HG03558 (cell line): ENCODE results near the gene PAXX.

Source experiments
- ATAC-seq: cut with Tn5 transposase; IDR thresholded peaks from one replicate; pipeline ENCODE4 v1.9.1; 2021; ENCODE audit warnings: moderate number of reproducible peaks; ENCODE audit not compliant: unreplicated experiment; ENCODE audit errors: extremely low read depth

PAXX gene

GRCh38 chr9:137015540-137015930 is 23.3 kb downstream of the PAXX start:
- ATAC-seq, result no peak

DNA sequence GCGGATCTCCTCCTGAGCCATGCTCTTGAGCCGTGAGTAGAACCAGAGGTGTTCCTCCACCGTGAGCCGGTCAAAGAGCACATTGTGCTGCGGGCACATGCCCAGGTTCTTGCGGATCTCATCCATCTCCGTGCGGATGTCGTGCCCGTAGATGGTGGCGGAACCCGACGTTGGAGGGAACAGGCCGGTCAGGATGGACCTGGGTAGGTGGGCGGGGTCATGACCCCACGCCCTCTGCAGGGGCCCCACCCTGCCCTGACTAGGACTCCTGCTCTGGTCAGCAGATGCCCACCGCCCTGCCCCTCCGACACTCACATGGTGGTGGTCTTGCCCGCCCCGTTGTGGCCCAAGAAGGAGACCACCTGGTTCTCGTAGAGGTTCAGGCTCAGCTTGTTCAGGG is 23.8 kb downstream of the PAXX start:
- no peak for ATAC-seq

- no peak for ATAC-seq
Observed at GRCh38 chr9:137016436-137016835, 24.2 kb downstream of the PAXX start.

- ATAC-seq, result no peak
Observed at GRCh38 chr9:137017071-137017470, 24.8 kb downstream of the PAXX start.

DNA sequence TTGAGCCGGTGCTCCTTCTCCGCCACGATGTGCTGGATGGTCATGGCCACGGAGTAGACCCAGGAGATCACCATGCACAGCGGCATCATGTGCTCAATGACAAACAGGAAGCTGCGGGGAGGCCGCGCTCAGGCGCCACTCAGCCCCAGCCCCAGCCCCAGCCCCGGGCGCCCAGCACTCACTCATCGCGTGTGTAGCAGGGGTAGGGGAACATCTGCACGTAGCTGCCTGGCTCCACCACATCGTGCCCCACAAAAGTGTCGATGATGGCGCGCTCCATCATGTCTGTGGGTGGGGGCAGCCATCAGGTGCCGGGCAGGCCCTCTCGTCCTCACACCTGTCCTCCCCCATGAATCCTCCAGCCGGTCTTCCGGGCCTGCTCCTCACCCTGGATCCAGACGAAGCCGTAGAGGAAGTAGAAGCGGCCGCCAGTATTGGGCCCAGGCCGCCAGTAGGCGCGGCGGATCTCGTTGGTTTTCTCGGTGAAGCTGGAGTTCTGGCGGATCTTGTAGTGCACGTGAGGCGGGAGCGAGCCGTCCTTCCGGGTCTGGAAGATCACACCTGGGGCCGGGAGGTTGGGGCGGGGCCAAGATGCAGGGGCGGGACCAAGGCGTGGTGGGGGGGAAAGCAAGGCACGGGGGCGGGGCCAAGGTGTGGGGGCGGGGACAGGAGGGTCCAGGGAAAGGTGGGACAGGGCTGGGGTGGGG is 25.7 kb downstream of the PAXX start:
- ATAC-seq, result no peak

- no peak for ATAC-seq
Observed at GRCh38 chr9:137018761-137019559, 26.7 kb downstream of the PAXX start.

- ATAC-seq, result no peak
Observed at GRCh38 chr9:137019891-137020683, 27.9 kb downstream of the PAXX start.

DNA sequence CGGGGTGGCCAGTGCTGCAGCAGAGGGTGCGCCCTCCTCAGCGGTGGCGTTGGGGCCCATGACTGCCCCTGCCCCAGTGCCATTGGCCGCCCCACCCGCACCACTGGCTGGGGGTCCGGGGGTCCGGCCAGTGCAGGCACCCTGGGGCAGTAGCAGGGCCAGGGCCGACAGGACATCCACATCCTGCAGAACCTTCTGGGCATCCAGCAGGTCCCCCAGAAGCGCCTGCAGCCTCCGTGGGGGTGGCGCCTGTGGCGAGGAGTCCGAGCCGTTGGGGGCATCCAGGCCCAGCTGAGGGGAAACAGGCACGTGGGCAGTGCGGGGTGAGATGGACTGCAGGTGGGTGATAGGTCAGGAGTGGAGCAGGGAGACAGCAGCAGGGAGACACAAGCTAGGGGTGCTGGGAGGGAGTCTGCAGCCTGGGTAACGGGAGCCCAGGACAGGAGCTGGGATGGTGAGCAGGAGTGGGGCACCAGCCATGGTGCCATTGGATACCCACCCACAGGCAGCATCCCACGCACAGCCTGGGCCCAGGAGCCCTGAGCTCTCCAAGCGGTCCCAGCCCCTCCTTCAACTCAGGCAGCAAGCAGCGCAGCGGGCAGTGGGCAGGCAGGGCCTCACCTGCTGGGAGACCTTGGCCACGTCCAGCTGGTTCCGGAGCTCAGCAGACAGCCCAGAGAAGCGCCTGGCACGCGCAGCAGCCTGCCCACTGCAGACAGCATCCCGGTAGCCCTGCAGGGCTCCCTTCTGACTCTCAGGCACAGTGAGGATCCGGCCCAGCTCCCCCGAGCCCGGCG is 28.7 kb downstream of the PAXX start:
- ATAC-seq, result no peak

DNA sequence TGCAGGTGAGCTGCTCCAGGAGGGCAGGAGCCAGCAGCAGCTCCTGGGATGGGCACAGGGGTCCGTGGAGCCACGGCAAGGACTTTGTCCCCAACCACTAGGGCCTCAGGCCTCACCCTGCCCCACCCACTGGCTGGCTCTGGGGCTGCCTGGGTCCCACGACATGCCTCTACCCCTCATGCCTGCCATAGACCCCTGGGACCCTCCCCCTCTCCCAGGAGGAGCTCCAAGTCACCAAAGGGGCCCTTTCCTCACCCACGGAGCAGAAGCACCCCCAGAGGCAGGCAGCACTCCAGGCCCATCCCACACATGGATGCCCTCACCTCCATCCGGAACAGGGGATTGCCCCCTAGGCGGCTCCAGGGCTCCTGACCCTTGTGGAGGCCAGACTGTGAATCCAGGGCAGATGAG is 29.4 kb downstream of the PAXX start:
- ATAC-seq, result no peak

GRCh38 chr9:137021979-137022661 is 29.9 kb downstream of the PAXX start:
- ATAC-seq, result no peak

- ATAC-seq, result no peak
Observed at GRCh38 chr9:137022662-137023008, 30.4 kb downstream of the PAXX start.

DNA sequence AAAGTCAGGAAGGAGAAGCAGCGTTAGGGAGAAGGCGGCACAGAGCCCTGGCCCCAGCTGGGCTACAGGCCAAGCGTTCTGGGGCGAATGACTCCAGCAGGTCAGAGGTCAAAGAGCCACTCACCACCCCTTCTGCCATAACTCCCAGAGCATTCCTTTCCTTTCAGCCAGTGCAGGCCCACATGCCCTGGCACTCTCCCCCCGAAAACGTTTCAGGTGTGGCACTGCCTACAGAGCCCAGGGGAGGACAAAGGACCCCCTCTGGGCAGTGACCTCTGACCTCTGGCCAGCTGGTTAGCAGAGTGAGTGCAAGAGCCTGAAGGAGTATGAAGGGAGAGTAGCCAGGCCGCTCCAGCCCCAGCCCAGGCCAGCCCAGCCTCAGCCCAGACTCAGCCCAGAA is 30.9 kb downstream of the PAXX start:
- no peak for ATAC-seq

DNA sequence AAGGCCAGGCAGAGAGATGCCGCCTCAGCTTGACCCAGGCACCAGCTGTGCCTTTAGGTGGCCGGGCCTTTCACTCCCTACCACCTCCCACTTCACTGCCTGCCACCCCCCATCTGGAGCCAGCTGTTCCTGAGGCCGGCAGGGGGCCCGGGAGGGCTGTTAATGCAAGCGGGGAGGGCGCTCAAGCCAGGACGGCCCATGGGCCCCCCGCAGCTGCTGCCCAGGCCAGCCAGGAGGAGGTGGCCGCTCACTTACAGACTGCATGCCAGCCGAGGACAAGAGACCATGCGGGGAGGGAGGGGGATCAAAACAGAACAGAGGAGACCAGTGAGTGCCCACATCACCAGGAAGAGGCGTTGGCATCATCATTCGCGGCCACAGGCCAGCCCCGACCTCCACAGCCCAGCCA is 31.4 kb downstream of the PAXX start:
- no peak for ATAC-seq

DNA sequence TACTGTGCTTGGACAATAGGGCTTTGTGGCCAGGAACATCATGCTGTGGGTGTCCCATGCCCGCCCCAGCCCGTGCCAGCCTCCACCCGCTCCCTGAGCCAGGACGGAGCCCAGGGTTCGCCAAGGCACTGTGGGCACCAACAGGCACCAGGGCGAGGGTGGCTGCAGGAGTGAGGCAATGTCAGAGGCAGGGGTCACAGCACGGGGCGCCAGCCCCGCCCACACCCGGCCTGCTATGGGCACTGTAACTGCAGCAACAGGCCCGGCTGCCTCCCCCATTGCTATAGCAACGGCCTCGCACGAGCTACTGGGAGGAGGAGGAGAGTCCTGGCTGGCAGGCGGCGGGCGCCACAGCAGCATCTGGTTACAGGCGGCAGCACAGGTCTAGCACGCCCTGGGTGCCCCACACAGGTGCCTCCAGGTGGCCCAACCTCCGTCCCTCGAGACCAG is 33.3 kb downstream of the PAXX start:
- ATAC-seq, result no peak

GRCh38 chr9:137026384-137026783 is 34.2 kb downstream of the PAXX start:
- ATAC-seq, result no peak

- no peak for ATAC-seq
Observed at GRCh38 chr9:137026828-137027227, 34.6 kb downstream of the PAXX start.

DNA sequence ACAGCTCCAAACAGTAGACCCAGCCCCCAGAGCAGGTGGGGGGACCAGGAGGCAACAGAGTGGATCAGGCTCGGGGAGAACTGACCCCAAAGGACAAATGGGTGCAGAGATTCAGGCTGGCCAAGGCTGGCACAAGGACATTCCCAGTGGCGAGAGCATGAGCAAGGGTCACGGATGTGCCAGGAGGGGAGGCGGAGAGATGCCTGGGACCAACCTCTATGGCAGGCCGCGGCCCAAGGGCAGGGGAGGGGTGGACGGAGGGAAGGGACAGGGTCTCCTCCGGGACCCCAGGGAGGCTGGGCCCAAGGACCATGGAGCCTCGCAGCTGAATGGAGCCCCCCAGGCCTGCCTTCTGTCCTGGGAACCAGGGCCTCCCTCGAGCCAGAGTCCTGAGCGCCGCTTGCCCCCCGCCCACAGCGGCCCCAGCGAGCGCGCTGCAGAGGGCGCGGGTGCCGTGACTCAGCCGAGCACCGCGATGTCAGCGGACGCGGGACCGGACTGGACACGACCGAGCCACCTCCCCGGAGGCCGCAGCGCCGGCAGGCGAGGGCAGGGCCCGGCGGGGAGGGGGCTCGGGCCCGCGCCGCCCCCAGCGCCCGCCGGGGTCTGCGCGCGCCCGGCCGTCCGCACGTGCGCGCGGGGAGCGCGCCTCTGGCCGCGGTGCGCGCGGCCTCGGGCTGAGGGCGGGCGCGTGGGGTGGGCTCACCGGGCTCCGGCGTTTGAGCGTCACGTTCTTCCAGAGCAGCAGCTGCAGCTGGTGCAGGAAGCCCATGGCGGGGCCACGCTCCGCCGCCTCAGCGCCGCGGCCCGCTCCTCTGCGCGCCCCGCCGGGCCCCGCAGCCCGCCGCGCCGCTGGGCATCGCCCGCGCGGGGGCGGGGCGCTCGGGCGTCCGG is 35.4 kb downstream of the PAXX start, which contains the start of gene ABCA2:
TSS of gene ABCA2 (minus strand) at position 869 of the 894 bp plus-strand sequence. CDS start at position 772, 97 bp downstream.
- ATAC-seq, result no peak

DNA sequence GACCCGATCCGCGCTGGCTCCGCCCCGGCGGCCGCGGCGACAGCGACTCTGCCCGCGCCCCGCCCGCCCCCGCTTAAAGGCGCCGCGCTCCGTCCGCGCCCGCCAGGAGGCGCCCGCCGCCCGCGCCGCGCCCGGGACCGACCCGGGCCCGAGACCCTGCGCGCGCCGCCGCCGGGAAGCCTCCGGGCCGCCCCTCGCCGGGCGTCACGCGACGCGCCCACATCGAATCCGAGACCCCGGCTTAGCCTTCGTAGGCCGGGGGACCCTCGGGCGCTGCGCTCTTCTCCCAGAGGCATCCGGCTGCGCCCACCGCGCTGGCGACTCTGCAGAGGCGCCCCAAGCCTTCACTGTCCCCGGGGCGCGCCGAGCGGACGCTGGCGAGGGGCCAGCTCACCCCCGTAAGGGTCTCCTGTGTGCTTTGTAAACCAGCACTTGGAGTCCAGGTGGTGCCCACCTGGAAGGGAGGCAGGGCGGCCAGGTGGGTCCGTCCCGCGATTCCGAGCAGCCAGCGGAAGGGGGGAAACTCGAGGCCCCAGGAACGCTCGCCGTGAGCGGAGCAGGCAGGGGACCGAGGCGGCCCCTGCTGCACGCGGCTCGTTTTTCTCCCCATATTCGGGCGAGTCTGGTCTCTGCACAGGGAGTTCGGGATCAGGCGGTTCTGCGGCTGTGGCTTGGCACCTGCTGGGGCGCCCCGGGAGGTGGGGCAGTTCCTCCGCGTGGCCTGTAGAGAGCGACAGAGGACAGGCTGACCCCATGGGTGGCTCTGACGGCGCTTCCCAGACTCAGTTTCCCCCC is 36.2 kb downstream of the PAXX start:
- ATAC-seq, result no peak
